ENCODE data around the gene OR6B2.

- TF ChIP-seq CTCF (IDR thresholded peaks at IDR 0.05 in 8 of 11, conservative IDR thresholded peaks at IDR 0.05 in 3 of 11) (no peak), POLR2AphosphoS5 (IDR thresholded peaks at IDR 0.05) (no peak), POLR2A (IDR thresholded peaks at IDR 0.05) (no peak)
Measured at GRCh38 chr2:240069829-240070228, 39.6 kb upstream of the OR6B2 start.

Measured in spleen (tissue), 7 donors.